GM23248 (cell line): ENCODE measurements around the gene ZBTB16.

Experiments used
- EZH2 ChIP-seq: fragments of 200-600 bp; sonication (generic); IDR thresholded peaks from 2 replicates; pipeline ENCODE4 v1.6.1; 2018; ENCODE audit warnings: antibody characterized with exemption, mild to moderate bottlenecking; ENCODE audit not compliant: insufficient read depth, poor library complexity, severe bottlenecking
- EZH2phosphoT487 ChIP-seq: fragments of 200-600 bp; sonication (generic); IDR thresholded peaks from 2 replicates; pipeline ENCODE4 v1.6.1; 2018; ENCODE audit warnings: antibody characterized with exemption, moderate library complexity, mild to moderate bottlenecking, low read depth; ENCODE audit not compliant: insufficient read depth

GRCh38 chr11:114166362-114166761, 106.9 kb downstream of the ZBTB16 start:
- TF ChIP-seq EZH2phosphoT487 (no peak), EZH2 (no peak)
